Keratinocyte (primary cell): Measurements from ENCODE around the gene GDF2. TPM values are rescaled to one million over a fixed set of nuclear protein-coding genes. Genes with fewer than 3 reads are reported as not detected.

Experiments
- DNase-seq: peaks from one replicate; pipeline ENCODE4 v3.0.0-alpha.2; 2011; ENCODE audit warnings: low read depth, missing footprints, low spot score
- FAIRE-seq: peaks from 2 replicates; lab custom pipeline; 2011; peaks lifted over from hg19 to GRCh38; lab: Jason Lieb, UNC
- H2AFZ ChIP-seq: 2 replicates; pipeline ENCODE4 v1.6.0; 2012; ENCODE audit warnings: low read length, control low read depth, inconsistent platforms; ENCODE audit not compliant: control insufficient read depth
- H3K27ac ChIP-seq: 2 replicates; pipeline ENCODE4 v1.5.1; 2011; ENCODE audit warnings: low read length; ENCODE audit not compliant: control insufficient read depth, insufficient read depth
- H3K27me3 ChIP-seq: 3 replicates; pipeline ENCODE4 v1.6.0; 2011; ENCODE audit warnings: low read length; ENCODE audit not compliant: control insufficient read depth, insufficient read depth; ENCODE audit errors: extremely low read depth
- H3K36me3 ChIP-seq, 2 experiments: 2 replicates in 1 of 2; 3 replicates in 1 of 2; pipeline ENCODE4 v1.5.1; 2011; ENCODE audit warnings: low read length in 2 of 2, mild to moderate bottlenecking in 1 of 2; ENCODE audit not compliant: control insufficient read depth in 2 of 2, insufficient read depth in 2 of 2; ENCODE audit errors: extremely low read depth in 1 of 2
- H3K4me1 ChIP-seq: 3 replicates; pipeline ENCODE4 v1.5.1; 2011; ENCODE audit warnings: low read length; ENCODE audit not compliant: control insufficient read depth, insufficient read depth; ENCODE audit errors: extremely low read depth
- H3K4me2 ChIP-seq: 3 replicates; pipeline ENCODE4 v1.6.0; 2011; ENCODE audit warnings: low read depth, low read length; ENCODE audit not compliant: control insufficient read depth, insufficient read depth; ENCODE audit errors: extremely low read depth
- H3K4me3 ChIP-seq, 3 experiments: fragments of 200-600 bp in 1 of 3; sonication (generic) in 1 of 3; 2 replicates in 2 of 3; 3 replicates in 1 of 3; pipeline ENCODE4 v1.5.1; 2011 to 2016; ENCODE audit warnings: low read length in 3 of 3, mild to moderate bottlenecking in 3 of 3, control low read depth in 2 of 3, inconsistent platforms in 1 of 3, low read depth in 1 of 3, mixed read lengths in 1 of 3, mixed run types in 1 of 3, moderate library complexity in 1 of 3; ENCODE audit not compliant: control insufficient read depth in 2 of 3, insufficient read depth in 2 of 3; ENCODE audit errors: extremely low read depth in 1 of 3
- H3K79me2 ChIP-seq: 2 replicates; pipeline ENCODE4 v1.6.0; 2012; ENCODE audit warnings: low read length; ENCODE audit not compliant: control insufficient read depth, insufficient read depth
- H3K9ac ChIP-seq: 3 replicates; pipeline ENCODE4 v1.6.0; 2011; ENCODE audit warnings: low read length; ENCODE audit not compliant: control insufficient read depth, insufficient read depth; ENCODE audit errors: extremely low read depth
- H3K9me1 ChIP-seq: 3 replicates; pipeline ENCODE4 v1.6.0; 2011; ENCODE audit warnings: low read length; ENCODE audit not compliant: control insufficient read depth, insufficient read depth; ENCODE audit errors: extremely low read depth
- H3K9me3 ChIP-seq: 2 replicates; pipeline ENCODE4 v1.5.1; 2012; ENCODE audit warnings: low read depth, low read length; ENCODE audit not compliant: control insufficient read depth
- H4K20me1 ChIP-seq: 3 replicates; pipeline ENCODE4 v1.6.0; 2011; ENCODE audit warnings: low read length; ENCODE audit not compliant: control insufficient read depth, insufficient read depth; ENCODE audit errors: extremely low read depth
- CTCF ChIP-seq, 3 experiments: IDR thresholded peaks in 1 of 3; conservative IDR thresholded peaks in 1 of 3; optimal IDR thresholded peaks in 1 of 3; 2 replicates in 2 of 3; 3 replicates in 1 of 3; pipeline versions ENCODE3 to v1.5.1; 2011; ENCODE audit warnings: low read length in 3 of 3, mild to moderate bottlenecking in 3 of 3, moderate library complexity in 2 of 3, control low read depth in 1 of 3, inconsistent platforms in 1 of 3; ENCODE audit not compliant: insufficient read depth in 2 of 3; ENCODE audit errors: extremely low read depth in 1 of 3
- EZH2 ChIP-seq: IDR thresholded peaks from one replicate; pipeline ENCODE4 v1.6.1; 2012; ENCODE audit warnings: inconsistent platforms, mild to moderate bottlenecking, low read length, moderate library complexity
- dilution Hi-C: fragments of 300-500 bp; cut with MboI; formaldehyde crosslinking; loops from one replicate; pipeline ENCODE4 v1.7.0; 2020; ENCODE audit warnings: low sequenced_read_pairs; ENCODE audit not compliant: extremely low pct_ligation_motif_present
- polyA plus RNA-seq, 5 experiments: library from polyadenylated mRNA; depleted of rRNA in 3 of 5; stranded (reverse) in 3 of 5; stranded (forward) in 1 of 5; unstranded in 1 of 5; fragments of >200 nt; gene quantifications; 1 replicate in 1 of 5; 2 replicates in 3 of 5; 3 replicates in 1 of 5; pipeline versions ENCODE4 v1.2.1 to v1.2.3, GENCODE V29; 2011 to 2012; ENCODE audit warnings: missing spikeins in 2 of 5, low read depth in 1 of 5, low replicate concordance in 1 of 5

The GDF2 gene
- polyA plus RNA-seq, 1 donor (not counting 4 experiments of a cell fraction or from before 2014, with no cell fraction given): not detected

DNA sequence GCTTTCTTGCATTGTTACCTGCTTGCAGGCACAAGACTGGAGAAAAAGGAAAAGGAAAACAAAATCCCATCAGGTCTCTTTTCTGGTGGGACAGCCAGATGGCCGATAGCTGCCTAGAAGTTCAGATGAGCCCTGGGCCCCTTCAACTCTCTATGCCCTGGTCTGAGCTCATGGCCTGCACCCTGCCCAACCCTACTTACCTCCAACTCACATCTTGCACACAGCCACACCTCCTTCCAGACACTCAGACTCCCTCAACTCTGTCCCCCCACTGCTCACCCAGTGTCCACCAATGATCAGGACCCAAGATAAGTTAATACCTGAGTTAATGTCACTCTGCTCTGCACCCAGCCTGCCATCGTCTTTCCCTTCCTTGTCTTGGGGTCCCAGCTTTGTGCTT is 36.8 kb downstream of the GDF2 start:
- H3K79me2 ChIP-seq: no peaks in the 10 kb centered on the region
- H3K9me3 ChIP-seq: no peaks in the 10 kb centered on the region
- dilution Hi-C loops: no loop called here
- no peaks in the 10 kb centered on the region for H4K20me1 ChIP-seq
- H3K9ac ChIP-seq: no peak overlapping the region
- H2AFZ ChIP-seq: no peak overlapping the region
- no peak for TF ChIP-seq EZH2
- no peak for TF ChIP-seq CTCF (optimal IDR thresholded peaks at IDR 0.05 in 1 of 3, IDR thresholded peaks at IDR 0.05 in 1 of 3, conservative IDR thresholded peaks at IDR 0.05 in 1 of 3; ENCODE audit: extremely low read depth in 1 of 3, insufficient read depth in 2 of 3, low read length in 3 of 3)
- no peak overlapping the region for H3K27ac ChIP-seq
- no peak for FAIRE-seq
- DNase-seq: no peak
- H3K4me1 ChIP-seq: peaks cover 13% of the 10 kb centered on the region
- H3K4me3 ChIP-seq: no peak overlapping the region
- H3K9me1 ChIP-seq: no peaks in the 10 kb centered on the region
- no peaks in the 10 kb centered on the region for H3K36me3 ChIP-seq
- H3K4me2 ChIP-seq: no peak overlapping the region
- no peaks in the 10 kb centered on the region for H3K27me3 ChIP-seq

DNA sequence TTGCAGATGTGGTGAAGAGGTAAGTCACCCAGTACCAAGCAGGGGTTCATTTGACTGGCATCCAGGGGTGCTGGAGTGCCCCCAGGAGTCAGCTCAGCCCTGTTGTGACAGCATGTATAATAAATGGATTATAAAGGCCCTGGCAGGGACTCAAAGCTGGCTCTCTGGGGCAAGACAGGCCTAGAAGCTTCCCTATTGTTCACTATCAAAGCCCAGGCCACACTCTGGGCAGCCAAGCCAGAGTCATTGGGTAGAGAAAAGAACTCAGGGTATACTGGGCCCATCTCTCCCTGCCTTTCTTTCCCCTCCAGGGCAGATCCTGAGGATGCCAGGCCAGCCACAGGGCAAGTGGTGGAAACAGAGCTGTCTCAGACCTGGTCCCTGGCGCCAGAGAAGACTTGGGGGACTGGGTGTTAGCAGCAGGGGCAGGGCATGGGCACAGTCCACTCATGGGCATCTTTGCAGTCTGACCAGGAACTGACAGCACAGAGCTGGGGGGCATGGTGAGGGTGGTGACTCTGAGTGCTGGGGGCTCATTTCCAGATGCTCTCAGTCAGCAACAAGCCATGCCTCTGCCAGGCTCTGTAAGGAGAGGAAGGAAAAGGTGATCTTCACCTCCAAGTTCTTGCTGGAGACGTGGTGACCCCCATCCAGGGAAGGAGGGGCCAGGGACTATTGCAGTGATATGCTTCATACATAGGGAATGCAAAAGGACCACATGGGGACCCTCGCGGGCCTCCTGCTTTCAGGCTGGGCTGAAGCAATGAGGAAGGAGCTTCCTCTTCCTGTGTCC is 37.6 kb downstream of the GDF2 start:
- FAIRE-seq: no peak
- DNase-seq: no peak
- Histone ChIP-seq H3K9me3 (no peaks in the 10 kb centered on the region), H3K4me3 (no peak overlapping the region), H2AFZ (no peak overlapping the region), H3K27ac (no peak overlapping the region), H3K9me1 (no peaks in the 10 kb centered on the region), H4K20me1 (no peaks in the 10 kb centered on the region), H3K79me2 (no peaks in the 10 kb centered on the region), H3K4me1 (peaks cover 13% of the 10 kb centered on the region), H3K27me3 (no peaks in the 10 kb centered on the region), H3K36me3 (no peaks in the 10 kb centered on the region), H3K9ac (no peak overlapping the region), H3K4me2 (no peak overlapping the region)
- TF ChIP-seq CTCF (optimal IDR thresholded peaks at IDR 0.05 in 1 of 3, IDR thresholded peaks at IDR 0.05 in 1 of 3, conservative IDR thresholded peaks at IDR 0.05 in 1 of 3; ENCODE audit: extremely low read depth in 1 of 3, insufficient read depth in 2 of 3, low read length in 3 of 3) (no peak), EZH2 (no peak)
- dilution Hi-C loops: no loop called here
